Nucleus accumbens (tissue), 56 donors: ENCODE measurements around the gene LAMC2.
A peak's percentile ranks its signal among the peaks of the same experiment; 100 is the strongest.
"Not testable (repeated sequence)": the region's sequence is repeated elsewhere in the genome, so short reads cannot be mapped to it uniquely, and the experiment has no call there.

ENCODE experiments used
- DNase-seq, 56 donors: peaks; one replicate each; lab custom pipeline; 2025; lab: John Stamatoyannopoulos, UW

Gene LAMC2

GRCh38 chr1:183185941-183186490 lies at the start of gene LAMC2:
LAMC2 (plus strand) TSS chr1:183186264; CDS start chr1:183186353, 89 bp downstream.
- DNase-seq = peak in 31 of 56 donors; percentile 5 to 68 (median 31)

DNA sequence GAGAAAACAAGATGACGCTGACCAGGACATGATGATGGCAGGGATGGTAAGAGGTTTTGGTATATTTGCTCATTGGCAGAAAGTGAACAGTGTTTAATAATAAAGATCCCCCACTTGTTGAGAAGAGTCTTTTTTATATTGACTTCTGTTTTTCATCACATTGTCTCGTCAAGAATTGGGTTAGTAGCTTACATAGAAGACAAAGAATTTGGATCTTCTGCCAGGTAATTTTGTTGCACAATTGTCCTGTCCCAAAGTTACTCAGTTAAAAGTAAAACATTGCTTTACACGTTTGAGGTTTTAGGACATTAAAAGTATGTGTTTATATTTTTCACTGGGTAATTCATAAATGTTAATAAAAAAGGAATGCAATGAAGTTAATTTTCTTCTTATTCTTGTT lies 48.3 kb upstream of the LAMC2 start:
- no peak for DNase-seq

DNA sequence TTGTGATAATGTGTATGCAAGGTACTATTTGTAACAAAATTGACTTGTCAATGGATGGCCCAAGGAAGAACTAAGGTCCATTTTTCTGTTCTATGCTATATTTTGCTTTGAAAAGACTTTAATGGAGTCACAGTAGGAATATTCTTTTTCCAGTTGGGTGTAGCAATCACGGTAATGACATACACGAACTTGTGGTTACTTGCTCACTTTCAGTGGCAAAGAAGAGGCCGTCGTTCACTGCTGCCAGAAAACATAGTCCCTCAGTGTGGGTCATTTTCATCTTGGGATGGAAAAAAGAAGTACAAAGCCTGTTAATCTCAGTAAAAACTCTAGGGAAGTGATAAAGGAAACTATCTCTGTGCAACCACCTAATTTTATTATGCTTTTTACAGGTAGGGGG lies 47.8 kb upstream of the LAMC2 start:
- no peak for DNase-seq

DNA sequence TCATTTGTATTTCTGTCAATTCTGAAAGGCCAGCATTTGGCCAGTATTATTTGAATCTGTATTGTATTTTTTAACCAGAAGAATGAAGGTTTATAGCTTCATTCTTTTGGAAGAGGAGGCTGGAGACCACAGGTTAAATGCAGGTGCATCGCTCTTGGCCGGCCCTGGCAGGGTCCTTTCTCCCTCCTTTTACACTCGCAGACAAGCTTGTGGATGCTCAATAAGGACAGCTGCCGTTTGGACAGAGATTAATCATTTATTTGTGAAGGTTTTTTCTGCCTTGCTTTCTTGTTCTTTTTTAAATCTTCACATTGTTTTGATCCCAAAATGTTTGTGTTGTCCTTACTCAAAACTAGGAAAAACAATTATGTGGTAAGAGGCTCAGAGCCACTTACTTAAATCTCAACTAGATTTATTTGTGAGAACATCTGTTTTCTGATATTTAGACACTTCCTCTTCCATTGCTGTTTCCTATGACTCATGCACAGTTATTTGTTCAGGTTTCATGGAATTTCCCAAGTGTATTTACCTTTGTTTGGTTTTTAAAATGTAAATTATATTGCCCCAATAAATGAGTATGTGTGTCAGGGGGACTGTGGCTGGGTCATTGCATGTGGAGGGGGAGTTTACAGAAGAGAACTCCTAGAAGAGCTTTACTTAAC lies 46.7 kb upstream of the LAMC2 start:
- no peak for DNase-seq

DNA sequence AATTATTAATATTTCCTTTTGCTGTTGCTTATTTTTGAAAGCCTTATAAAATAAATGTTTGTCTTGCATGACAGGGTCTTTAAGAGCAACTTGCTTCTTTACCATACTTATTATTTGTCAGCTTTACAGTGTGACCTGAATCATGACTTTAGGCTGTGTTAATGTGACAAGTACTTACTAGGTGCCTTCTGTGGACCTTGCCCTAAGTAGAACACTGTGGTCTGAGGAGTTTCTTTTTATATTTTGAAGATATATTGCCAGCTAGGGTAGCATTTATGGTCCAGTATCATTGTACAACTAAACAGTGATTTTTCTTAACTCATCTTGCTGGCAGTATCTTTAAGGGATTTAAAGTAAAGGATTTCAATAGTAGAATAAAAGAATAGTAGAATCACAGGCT lies 45.4 kb upstream of the LAMC2 start:
- no peak for DNase-seq

DNA sequence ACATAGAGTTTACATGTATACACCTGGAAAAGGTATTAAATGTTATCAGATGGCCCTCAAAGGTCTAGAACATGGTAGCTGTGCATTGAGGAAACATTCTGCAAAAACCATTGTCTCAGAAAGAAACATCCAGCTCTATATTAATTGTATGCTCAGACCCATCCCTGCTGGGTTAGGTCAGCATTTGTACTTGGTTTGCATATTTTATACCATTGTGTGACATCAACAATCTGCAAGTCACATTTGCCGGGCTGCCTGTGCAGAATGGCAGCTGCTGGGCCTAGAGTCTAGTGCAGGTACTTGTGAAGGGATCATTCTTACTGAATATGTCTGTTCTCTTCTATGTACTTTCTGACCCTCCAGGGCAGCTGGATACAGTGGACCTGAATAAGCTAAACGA lies 43.9 kb upstream of the LAMC2 start:
- DNase-seq = no peak

GRCh38 chr1:183143576-183144315 lies 42.3 kb upstream of the LAMC2 start:
- DNase-seq = no peak

GRCh38 chr1:183144752-183145151 lies 41.3 kb upstream of the LAMC2 start:
- no peak for DNase-seq

GRCh38 chr1:183147735-183148134 lies 38.3 kb upstream of the LAMC2 start:
- no peak for DNase-seq

DNA sequence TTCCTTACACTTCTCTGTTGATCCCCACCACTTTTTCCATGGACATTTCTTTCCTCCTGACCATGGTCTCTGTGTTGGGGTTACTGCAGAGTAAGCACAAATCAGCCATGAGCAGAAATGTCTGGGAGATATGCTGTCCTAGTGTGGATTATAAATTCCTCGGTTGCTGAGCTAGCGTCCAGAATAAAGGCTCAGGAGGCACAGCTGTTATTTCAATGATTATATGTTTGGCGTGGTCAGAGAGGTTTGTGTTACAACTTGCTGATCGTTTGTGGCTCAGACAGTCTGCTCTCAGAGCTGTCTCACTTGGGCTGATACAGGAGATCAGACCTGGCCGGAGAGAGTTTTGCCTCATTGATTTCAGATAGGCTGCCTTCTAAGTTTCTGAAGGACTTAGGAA lies 37.5 kb upstream of the LAMC2 start:
- DNase-seq = no peak

- DNase-seq = no peak
These were observed 36.8 kb upstream of the LAMC2 start for GRCh38 chr1:183149273-183149672.

DNA sequence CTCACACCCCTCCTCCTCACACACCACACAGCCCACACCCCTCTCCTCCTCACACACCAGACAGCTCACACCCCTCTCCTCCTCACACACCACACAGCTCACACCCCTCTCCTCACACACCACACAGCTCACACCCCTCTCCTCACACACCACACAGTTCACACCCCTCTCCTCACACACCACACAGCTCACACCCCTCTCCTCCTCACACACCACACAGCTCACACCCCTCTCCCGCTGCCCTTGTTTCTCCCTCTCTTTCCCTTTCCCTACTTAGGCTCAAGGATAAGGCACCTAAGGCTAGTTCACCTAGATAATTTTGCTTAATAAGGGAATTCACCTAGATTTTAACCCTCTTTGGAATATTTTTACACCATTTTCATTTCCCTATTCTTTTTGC lies 36.0 kb upstream of the LAMC2 start:
- not testable (repeated sequence) for DNase-seq

DNA sequence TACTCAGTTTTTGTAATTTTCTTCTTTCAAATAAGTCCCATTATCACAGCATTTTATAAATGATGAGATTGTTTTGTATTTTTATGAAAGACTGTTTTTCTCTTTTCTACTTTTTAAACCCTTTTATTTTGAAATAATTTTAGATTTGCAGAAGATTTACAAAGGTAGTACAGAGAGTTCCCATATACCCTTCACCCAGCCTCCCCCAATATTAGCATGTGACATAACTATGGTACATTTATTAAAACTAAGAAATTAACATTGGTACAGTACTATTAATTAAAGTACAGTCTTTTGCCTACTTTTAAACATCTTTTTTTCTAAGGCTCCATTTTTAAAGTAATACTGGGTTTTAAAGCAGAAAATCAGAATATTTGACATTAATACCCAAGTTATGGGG lies 35.6 kb upstream of the LAMC2 start:
- no peak for DNase-seq

- no peak for DNase-seq
These were observed 33.9 kb upstream of the LAMC2 start for GRCh38 chr1:183152180-183152579.

DNA sequence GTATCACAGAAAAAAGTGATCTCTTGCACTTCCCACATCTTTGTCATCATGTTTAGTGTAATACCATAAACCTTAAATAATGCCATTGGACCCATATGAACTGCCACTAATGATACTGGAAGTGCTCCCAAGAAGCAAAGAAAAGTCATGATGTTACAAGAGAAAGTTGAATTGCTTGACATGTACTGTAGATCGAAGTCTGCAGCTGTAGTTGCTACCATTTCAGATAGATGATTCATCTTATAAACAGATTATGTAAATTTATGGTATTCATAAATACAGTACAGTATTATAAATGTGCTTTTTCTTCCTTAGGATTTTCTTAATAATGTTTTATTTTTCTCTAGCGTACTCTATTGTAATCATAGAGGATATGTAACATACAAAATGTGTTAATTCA lies 30.1 kb upstream of the LAMC2 start:
- no peak for DNase-seq

GRCh38 chr1:183159960-183160359 lies 26.1 kb upstream of the LAMC2 start:
- DNase-seq = no peak

DNA sequence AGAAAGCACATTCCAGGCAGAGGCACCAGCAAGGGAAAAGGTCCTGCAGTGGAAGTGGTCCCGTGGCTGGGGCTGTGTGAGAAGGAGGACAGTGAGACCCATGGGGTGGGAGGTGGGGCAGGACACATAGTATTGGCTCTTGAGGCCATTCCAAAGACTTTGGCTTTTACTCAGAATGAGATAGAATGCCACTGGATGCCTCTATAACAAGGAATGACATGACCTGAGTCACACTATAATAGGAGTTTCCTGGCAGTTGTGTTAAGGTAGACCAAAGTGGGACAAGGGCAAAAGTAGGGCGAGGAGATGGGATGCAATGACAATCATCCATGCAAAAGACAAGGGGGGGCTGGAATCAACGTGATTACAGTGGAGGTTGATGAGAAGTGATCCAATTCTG lies 24.7 kb upstream of the LAMC2 start:
- no peak for DNase-seq

GRCh38 chr1:183163316-183163715 lies 22.7 kb upstream of the LAMC2 start:
- no peak for DNase-seq

DNA sequence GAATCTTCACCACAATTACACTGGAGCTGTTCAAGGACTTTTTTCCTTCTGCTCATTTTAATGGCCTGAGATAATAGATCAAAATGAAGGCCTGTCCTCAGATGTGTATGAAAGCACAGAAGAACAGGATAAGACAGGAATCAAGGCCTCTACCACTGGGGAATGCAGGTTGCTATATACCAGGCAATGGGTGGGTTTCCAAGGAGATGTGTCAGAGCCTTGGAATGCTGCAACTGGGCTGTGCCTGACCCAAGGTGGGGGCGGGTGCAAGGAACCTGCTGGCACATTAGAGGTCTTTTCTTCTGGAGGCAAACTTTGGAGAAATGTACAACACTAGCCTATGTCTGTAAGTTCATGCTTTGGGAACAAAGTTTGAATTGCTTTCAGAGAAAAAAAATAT lies 21.7 kb upstream of the LAMC2 start:
- DNase-seq = no peak

DNA sequence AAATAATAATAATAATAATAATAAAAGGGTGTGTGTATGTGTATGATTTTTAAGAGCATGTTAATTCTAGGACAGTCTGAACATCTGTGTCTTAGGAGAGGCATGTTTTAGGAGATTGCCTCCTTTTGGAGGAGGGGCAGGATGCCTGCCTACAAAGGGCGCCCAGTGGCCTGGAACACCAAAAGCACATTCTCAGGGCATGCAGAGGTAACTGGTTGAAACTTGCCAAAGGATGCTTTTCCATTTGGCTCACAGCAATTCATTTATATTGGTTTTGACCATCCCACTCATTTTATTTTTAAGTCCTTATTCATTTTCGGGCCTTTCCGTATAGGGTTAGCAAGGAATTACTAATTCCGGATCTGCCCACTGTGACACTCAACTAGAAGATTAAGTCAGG lies 21.1 kb upstream of the LAMC2 start:
- no peak for DNase-seq

DNA sequence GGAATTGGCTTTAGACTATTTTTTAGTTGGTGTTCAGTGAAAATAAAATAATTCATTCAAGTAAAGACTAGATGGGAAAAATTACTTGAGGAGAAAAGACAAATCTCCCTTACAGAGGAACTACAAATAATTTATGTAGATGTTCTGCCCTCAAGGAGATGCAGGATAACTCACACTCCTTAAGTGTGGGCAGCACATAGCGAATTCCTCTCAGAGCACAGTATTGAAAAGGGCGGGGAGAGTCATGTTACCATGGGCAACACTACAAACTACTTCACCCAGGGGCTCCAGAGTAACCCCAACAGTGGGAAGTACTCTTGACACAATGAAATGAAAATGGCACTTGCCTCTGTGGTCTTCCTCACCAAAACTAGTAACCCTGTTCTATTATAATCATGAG lies 20.6 kb upstream of the LAMC2 start:
- peak in 2 of 56 donors; percentile 2 to 3 for DNase-seq

DNA sequence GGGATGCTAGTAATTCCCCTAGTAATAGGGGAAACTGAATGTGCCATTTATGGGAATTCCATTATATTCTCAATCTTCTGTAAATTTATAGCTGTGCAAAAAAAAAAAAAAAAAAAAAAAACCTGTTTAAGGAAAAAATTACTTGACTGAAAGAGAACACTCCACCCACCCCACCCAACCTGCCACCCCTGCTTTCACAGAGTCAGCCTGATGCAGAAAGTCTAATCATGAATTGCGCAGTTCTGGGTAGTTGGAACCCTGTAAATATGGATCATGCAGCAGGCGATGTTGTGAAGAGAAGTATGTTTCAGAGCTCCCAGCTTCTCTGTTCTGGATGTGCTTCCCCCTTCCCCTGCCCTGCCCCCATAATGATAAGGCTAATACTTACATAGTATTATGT lies 19.6 kb upstream of the LAMC2 start:
- DNase-seq = peak in 21 of 56 donors; percentile 1 to 60 (median 17)
